ENCODE measurements around the gene LGALS1. TPM values are rescaled to one million over a fixed set of nuclear protein-coding genes. Genes with fewer than 3 reads are reported as not detected.
A peak's percentile ranks its signal among the peaks of the same experiment; 100 is the strongest.

Gene LGALS1
- total and polyA plus RNA-seq, 3 donors from 2014 or later = 466 to 960 (median 681) TPM

GRCh38 chr22:37657590-37658132 lies 17.8 kb upstream of the LGALS1 start:
- intact Hi-C loops (cut with DNase I; ENCODE audit: low total_unique reads) = no loop called here
- Histone ChIP-seq H3K27ac (peak overlapping the region; percentile 44 to 84), H3K9me3 (no peaks in the 10 kb centered on the region), H3K4me1 (peaks cover 32% of the 10 kb centered on the region), H3K4me3 (peak overlapping the region; percentile 12 to 31), H3K27me3 (no peaks in the 10 kb centered on the region), H3K36me3 (ENCODE audit: low read depth, missing control alignments) (no peaks in the 10 kb centered on the region)
- no peak for DNase-seq
- WGBS, 2 donors = 2 to 3% methylated on average over 6 of the region's 6 CpGs
- TF ChIP-seq, protein P1, sequence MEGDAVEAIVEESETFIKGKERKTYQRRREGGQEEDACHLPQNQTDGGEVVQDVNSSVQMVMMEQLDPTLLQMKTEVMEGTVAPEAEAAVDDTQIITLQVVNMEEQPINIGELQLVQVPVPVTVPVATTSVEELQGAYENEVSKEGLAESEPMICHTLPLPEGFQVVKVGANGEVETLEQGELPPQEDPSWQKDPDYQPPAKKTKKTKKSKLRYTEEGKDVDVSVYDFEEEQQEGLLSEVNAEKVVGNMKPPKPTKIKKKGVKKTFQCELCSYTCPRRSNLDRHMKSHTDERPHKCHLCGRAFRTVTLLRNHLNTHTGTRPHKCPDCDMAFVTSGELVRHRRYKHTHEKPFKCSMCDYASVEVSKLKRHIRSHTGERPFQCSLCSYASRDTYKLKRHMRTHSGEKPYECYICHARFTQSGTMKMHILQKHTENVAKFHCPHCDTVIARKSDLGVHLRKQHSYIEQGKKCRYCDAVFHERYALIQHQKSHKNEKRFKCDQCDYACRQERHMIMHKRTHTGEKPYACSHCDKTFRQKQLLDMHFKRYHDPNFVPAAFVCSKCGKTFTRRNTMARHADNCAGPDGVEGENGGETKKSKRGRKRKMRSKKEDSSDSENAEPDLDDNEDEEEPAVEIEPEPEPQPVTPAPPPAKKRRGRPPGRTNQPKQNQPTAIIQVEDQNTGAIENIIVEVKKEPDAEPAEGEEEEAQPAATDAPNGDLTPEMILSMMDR (IDR thresholded peaks at IDR 0.05) = no peak
- no peak for TF ChIP-seq POLR2A (IDR thresholded peaks at IDR 0.05)

GRCh38 chr22:37658133-37659065 lies 17.0 kb upstream of the LGALS1 start, which contains the start of gene PDXP:
TSS of gene PDXP (plus strand) at chr22:37658723. CDS start at chr22:37658783, 60 bp downstream.
- intact Hi-C loops (cut with DNase I; ENCODE audit: low total_unique reads) = no loop called here
- WGBS, 2 donors = 0 to 1% methylated on average over 23 to 93 of the region's 101 CpGs
- peak; percentile 99 for DNase-seq
- Histone ChIP-seq H3K4me3 (peak within 1 kb of the TSS; percentile 67 to 69), H3K4me1 (peaks cover 32% of the 10 kb centered on the region), H3K9me3 (no peaks in the 10 kb centered on the region), H3K27ac (peak within 1 kb of the TSS; percentile 68 to 84), H3K36me3 (ENCODE audit: low read depth, missing control alignments) (no peaks in the 10 kb centered on the region), H3K27me3 (no peaks in the 10 kb centered on the region)
- TF ChIP-seq, protein P1 (IDR thresholded peaks at IDR 0.05) = no peak
- TF ChIP-seq POLR2A (IDR thresholded peaks at IDR 0.05) = no peak

DNA sequence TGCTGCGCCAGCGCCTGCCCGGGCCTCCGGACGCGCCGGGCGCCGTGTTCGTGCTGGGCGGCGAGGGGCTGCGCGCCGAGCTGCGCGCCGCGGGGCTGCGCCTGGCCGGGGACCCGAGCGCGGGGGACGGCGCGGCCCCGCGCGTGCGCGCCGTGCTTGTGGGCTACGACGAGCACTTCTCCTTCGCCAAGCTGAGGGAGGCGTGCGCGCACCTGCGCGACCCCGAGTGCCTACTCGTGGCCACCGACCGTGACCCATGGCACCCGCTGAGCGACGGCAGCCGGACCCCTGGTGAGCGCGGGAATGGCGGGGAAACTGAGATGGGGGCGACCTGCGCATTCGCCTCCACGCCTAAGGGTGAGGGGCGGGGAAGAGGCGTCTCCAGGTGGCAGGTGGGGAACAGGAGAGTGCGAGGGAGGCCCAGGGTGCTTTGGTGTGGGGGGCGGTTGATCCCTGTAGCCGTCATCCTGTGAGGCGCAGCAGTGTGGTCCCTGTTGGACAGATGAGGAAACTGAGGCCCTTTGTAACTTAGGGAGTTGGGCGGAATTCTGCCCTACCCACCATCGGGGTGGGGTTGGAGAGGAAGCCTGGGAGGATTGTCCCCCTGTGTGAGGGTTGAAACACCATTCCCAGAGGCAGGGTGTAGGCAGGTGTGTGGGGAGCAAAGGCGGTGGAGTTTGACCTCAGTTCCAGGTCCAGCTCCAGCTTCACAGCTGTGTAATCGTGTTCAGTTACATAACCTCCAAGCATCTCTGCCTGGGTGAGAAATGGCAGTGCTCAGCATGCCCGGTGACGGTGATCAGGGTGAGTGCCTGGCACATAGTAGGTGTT lies 16.2 kb upstream of the LGALS1 start:
- 4% methylated on average over 30 to 36 of the region's 68 CpGs for WGBS, 2 donors

More for the DNA sequence above, 16.2 kb upstream of the LGALS1 start:
- TF ChIP-seq, protein P1 (IDR thresholded peaks at IDR 0.05) = no peak
- TF ChIP-seq POLR2A (IDR thresholded peaks at IDR 0.05) = no peak
- peak overlapping the region; percentile 68 to 84 for H3K27ac ChIP-seq
- H3K4me3 ChIP-seq = peak overlapping the region; percentile 67 to 69
- H3K27me3 ChIP-seq = no peaks in the 10 kb centered on the region
- no peaks in the 10 kb centered on the region for H3K36me3 ChIP-seq (ENCODE audit: low read depth, missing control alignments)
- intact Hi-C loops (cut with DNase I; ENCODE audit: low total_unique reads) = no loop called here
- H3K9me3 ChIP-seq = no peaks in the 10 kb centered on the region
- H3K4me1 ChIP-seq = peaks cover 32% of the 10 kb centered on the region
- peak; percentile 59 for DNase-seq

Data from testis (tissue), 3 donors.